H1 (cell line): ENCODE results near the gene FHIT. TPM values are rescaled to one million over a fixed set of nuclear protein-coding genes. Genes with fewer than 3 reads are reported as not detected.

Experiments
- CTCF ChIA-PET: fragments of 300-600 bp; sonication (Branson Sonifier 250); formaldehyde crosslinking; loops from one replicate; lab custom pipeline; 2021; ENCODE audit not compliant: partially characterized antibody; lab: Charles Lee
- POLR2A ChIA-PET: fragments of 300-600 bp; sonication (Branson Sonifier 250); formaldehyde crosslinking; loops from one replicate; lab custom pipeline; 2021; ENCODE audit warnings: inconsistent platforms; ENCODE audit not compliant: partially characterized antibody; lab: Charles Lee
- DNase-seq, 2 experiments: peaks; one replicate each; pipeline versions ENCODE4 v3.0.0 to v3.0.0-alpha.2; 2010 to 2022; ENCODE audit warnings: low spot score in 2 of 2, low read depth in 1 of 2, mixed read lengths in 1 of 2
- FAIRE-seq: peaks from 2 replicates; lab custom pipeline; 2011; peaks lifted over from hg19 to GRCh38; lab: Jason Lieb, UNC
- H2AFZ ChIP-seq: 2 replicates; pipeline ENCODE4 v1.8.1; 2012; ENCODE audit warnings: low read length, inconsistent platforms
- H2AK5ac ChIP-seq: 2 replicates; pipeline ENCODE4 v1.6.1; 2013; ENCODE audit warnings: low read depth, low read length
- H2BK120ac ChIP-seq: replicated peaks from 2 replicates; pipeline ENCODE3; 2013; ENCODE audit warnings: low read depth, low read length, inconsistent platforms
- H2BK12ac ChIP-seq: 2 replicates; pipeline ENCODE4 v1.6.1; 2013; ENCODE audit warnings: low read depth, low read length
- H2BK15ac ChIP-seq: 2 replicates; pipeline ENCODE4 v1.6.1; 2013; ENCODE audit warnings: low read length
- H2BK20ac ChIP-seq: 2 replicates; pipeline ENCODE4 v1.6.1; 2013; ENCODE audit warnings: low read length
- H2BK5ac ChIP-seq: 2 replicates; pipeline ENCODE4 v1.6.1; 2013; ENCODE audit warnings: low read depth, low read length
- H3K14ac ChIP-seq: 2 replicates; pipeline ENCODE4 v1.6.1; 2013; ENCODE audit warnings: inconsistent platforms; ENCODE audit not compliant: insufficient read length
- H3K18ac ChIP-seq: 2 replicates; pipeline ENCODE4 v1.6.1; 2013; ENCODE audit warnings: low read length; ENCODE audit errors: extremely low read depth
- H3K23ac ChIP-seq: 2 replicates; pipeline ENCODE4 v1.6.1; 2013; ENCODE audit warnings: inconsistent platforms; ENCODE audit not compliant: insufficient read length
- H3K23me2 ChIP-seq: 2 replicates; pipeline ENCODE4 v1.6.1; 2013; ENCODE audit warnings: low read depth, low read length
- H3K27ac ChIP-seq: 2 replicates; pipeline ENCODE4 v1.6.1; 2011; ENCODE audit warnings: low read depth, low read length, inconsistent platforms
- H3K27me3 ChIP-seq, 4 experiments: replicated peaks in 1 of 4; 1 replicate in 1 of 4; 2 replicates in 3 of 4; pipeline versions ENCODE4 v1.6.1 to v1.8.1; 2011 to 2013; ENCODE audit warnings: low read length in 3 of 4, mild to moderate bottlenecking in 3 of 4, inconsistent platforms in 2 of 4, mixed read lengths in 2 of 4, moderate library complexity in 1 of 4; ENCODE audit not compliant: control insufficient read depth in 3 of 4, insufficient read depth in 3 of 4; ENCODE audit errors: extremely low read depth in 1 of 4
- H3K36me3 ChIP-seq, 4 experiments: 2 replicates each; pipeline versions ENCODE4 v1.6.1 to v1.8.1; 2011 to 2013; ENCODE audit warnings: mild to moderate bottlenecking in 4 of 4, low read length in 3 of 4, moderate library complexity in 2 of 4, control low read depth in 1 of 4, inconsistent platforms in 1 of 4; ENCODE audit not compliant: insufficient read depth in 4 of 4, control insufficient read depth in 2 of 4
- H3K4ac ChIP-seq: replicated peaks from 2 replicates; pipeline ENCODE3; 2013; ENCODE audit warnings: low read length, low read depth, mixed read lengths, inconsistent platforms; ENCODE audit not compliant: insufficient read length
- H3K4me1 ChIP-seq, 4 experiments: replicated peaks in 1 of 4; 1 replicate in 1 of 4; 2 replicates in 3 of 4; pipeline versions ENCODE4 v1.6.1 to v1.8.1; 2011 to 2013; ENCODE audit warnings: low read length in 3 of 4, inconsistent platforms in 2 of 4, mixed read lengths in 1 of 4; ENCODE audit not compliant: insufficient read depth in 4 of 4, control insufficient read depth in 3 of 4
- H3K4me2 ChIP-seq, 2 experiments: 2 replicates each; pipeline versions ENCODE4 v1.6.1 to v1.8.1; 2011 to 2013; ENCODE audit warnings: low read depth in 2 of 2, low read length in 2 of 2, control low read depth in 1 of 2, inconsistent platforms in 1 of 2, mild to moderate bottlenecking in 1 of 2; ENCODE audit not compliant: insufficient read depth in 1 of 2
- H3K4me3 ChIP-seq, 4 experiments: fragments of 200-600, 300-600 bp in 1 of 4; sonication (generic), shearing (Covaris generic), sonication (Bioruptor Twin) in 1 of 4; 2 replicates each; pipeline versions ENCODE4 v1.5.1 to v1.8.1; 2011 to 2016; ENCODE audit warnings: low read length in 4 of 4, low read depth in 3 of 4, control low read depth in 2 of 4, inconsistent platforms in 2 of 4, mild to moderate bottlenecking in 2 of 4, mixed read lengths in 1 of 4, moderate library complexity in 1 of 4; ENCODE audit not compliant: insufficient read depth in 2 of 4; ENCODE audit errors: extremely low read depth in 1 of 4
- H3K56ac ChIP-seq: replicated peaks from 2 replicates; pipeline ENCODE3; 2013; ENCODE audit warnings: low read depth, mild to moderate bottlenecking, mixed read lengths, low read length, inconsistent platforms; ENCODE audit not compliant: insufficient read length
- H3K79me1 ChIP-seq: 2 replicates; pipeline ENCODE4 v1.6.1; 2013; ENCODE audit warnings: low read depth, low read length, control low read depth
- H3K79me2 ChIP-seq, 2 experiments: 2 replicates each; pipeline versions ENCODE4 v1.6.1 to v1.8.1; 2012 to 2013; ENCODE audit warnings: low read length in 2 of 2, mild to moderate bottlenecking in 2 of 2, inconsistent platforms in 1 of 2; ENCODE audit not compliant: insufficient read depth in 2 of 2, control insufficient read depth in 1 of 2
- H3K9ac ChIP-seq, 4 experiments: replicated peaks in 1 of 4; 1 replicate in 1 of 4; 2 replicates in 3 of 4; pipeline versions ENCODE4 v1.6.1 to v1.8.1; 2011 to 2013; ENCODE audit warnings: low read depth in 3 of 4, low read length in 3 of 4, control low read depth in 2 of 4, mild to moderate bottlenecking in 2 of 4, moderate library complexity in 2 of 4, inconsistent platforms in 1 of 4; ENCODE audit errors: extremely low read depth in 1 of 4
- H3K9me3 ChIP-seq, 2 experiments: 2 replicates each; pipeline versions ENCODE4 v1.6.1 to v1.8.1; 2012 to 2013; ENCODE audit warnings: mild to moderate bottlenecking in 2 of 2, moderate library complexity in 2 of 2, control low read depth in 1 of 2, inconsistent platforms in 1 of 2, low read depth in 1 of 2, low read length in 1 of 2, mixed read lengths in 1 of 2; ENCODE audit not compliant: insufficient read depth in 2 of 2
- H4K20me1 ChIP-seq, 2 experiments: replicated peaks in 1 of 2; 2 replicates each; pipeline versions ENCODE3 to v1.8.1; 2011 to 2013; ENCODE audit warnings: inconsistent platforms in 2 of 2, low read length in 2 of 2, mild to moderate bottlenecking in 1 of 2; ENCODE audit not compliant: insufficient read depth in 2 of 2, control insufficient read depth in 1 of 2
- H4K5ac ChIP-seq: 2 replicates; pipeline ENCODE4 v1.6.1; 2013; ENCODE audit warnings: low read length, low read depth, mixed read lengths, inconsistent platforms; ENCODE audit not compliant: insufficient read length
- H4K8ac ChIP-seq: 2 replicates; pipeline ENCODE4 v1.8.0; 2013; ENCODE audit warnings: mild to moderate bottlenecking, moderate library complexity, low read length, inconsistent platforms; ENCODE audit not compliant: insufficient read depth; ENCODE audit errors: extremely low read depth
- H4K91ac ChIP-seq: replicated peaks from 2 replicates; pipeline ENCODE3; 2013; ENCODE audit warnings: low read length, mixed read lengths, inconsistent platforms; ENCODE audit not compliant: insufficient read length
- ATF3 ChIP-seq: IDR thresholded peaks from 2 replicates; pipeline ENCODE4 v1.6.1; 2011; ENCODE audit warnings: low read depth, mild to moderate bottlenecking, low read length; ENCODE audit not compliant: insufficient read depth
- BACH1 ChIP-seq: IDR thresholded peaks from 2 replicates; pipeline ENCODE4 v1.6.1; 2012; ENCODE audit warnings: low read length, improper control_type of control experiment
- GABPA ChIP-seq: IDR thresholded peaks from 2 replicates; pipeline ENCODE4 v1.6.1; 2011; ENCODE audit warnings: mild to moderate bottlenecking, low read length, moderate library complexity, borderline replicate concordance; ENCODE audit not compliant: insufficient read depth
- HDAC6 ChIP-seq: IDR thresholded peaks from one replicate; pipeline ENCODE4 v1.7.1; 2012; ENCODE audit warnings: low read depth, mild to moderate bottlenecking, inconsistent platforms, low read length, moderate library complexity
- JUN ChIP-seq: IDR thresholded peaks from 2 replicates; pipeline ENCODE4 v1.6.1; 2011; ENCODE audit warnings: low read depth, mild to moderate bottlenecking, improper control_type of control experiment, low read length
- JUND ChIP-seq: IDR thresholded peaks from 2 replicates; pipeline ENCODE4 v1.6.1; 2011; ENCODE audit warnings: mild to moderate bottlenecking, improper control_type of control experiment, low read length
- KDM1A ChIP-seq: fragments of 200-600, 300-600 bp; sonication (generic); IDR thresholded peaks from 2 replicates; pipeline ENCODE4 v1.7.1; 2016; ENCODE audit warnings: mild to moderate bottlenecking, low read length, borderline replicate concordance
- MAX ChIP-seq: IDR thresholded peaks from 2 replicates; pipeline ENCODE4 v1.6.1; 2012; ENCODE audit warnings: inconsistent platforms
- POLR2AphosphoS5 ChIP-seq: IDR thresholded peaks from 2 replicates; pipeline ENCODE4 v1.6.1; 2011; ENCODE audit warnings: low read depth, low read length
- SRF ChIP-seq: IDR thresholded peaks from 2 replicates; pipeline ENCODE4 v1.6.1; 2011; ENCODE audit warnings: mild to moderate bottlenecking, low read depth, low read length, moderate library complexity
- TAF1 ChIP-seq: IDR thresholded peaks from 2 replicates; pipeline ENCODE4 v1.6.1; 2011; ENCODE audit warnings: mild to moderate bottlenecking, low read depth, low read length
- TBP ChIP-seq: IDR thresholded peaks from 2 replicates; pipeline ENCODE4 v1.6.1; 2011; ENCODE audit warnings: low read depth, low read length, improper control_type of control experiment
- YY1 ChIP-seq: IDR thresholded peaks from 2 replicates; pipeline ENCODE4 v1.6.1; 2011; ENCODE audit warnings: low read depth, mild to moderate bottlenecking, low read length
- WGBS, 2 experiments: shearing (Covaris generic) in 1 of 2; methylation state at CpG; one replicate each; pipeline versions ENCODE4 v1.1.6 to v1.1.7; 2013 to 2015; ENCODE audit warnings: low lambda C conversion rate in 2 of 2, mixed read lengths in 2 of 2, inconsistent platforms in 1 of 2, low coverage in 1 of 2, missing lambda C conversion rate in 1 of 2; ENCODE audit not compliant: insufficient replicate concordance in 2 of 2, insufficient coverage in 1 of 2, insufficient read length in 1 of 2; ENCODE audit errors: extremely low coverage in 1 of 2, missing lambda C conversion rate in 1 of 2; 5-methylcytosine and 5-hydroxymethylcytosine counted together
- polyA plus RNA-seq, 7 experiments: library from polyadenylated mRNA; depleted of rRNA in 3 of 7; stranded (reverse) in 5 of 7; unstranded in 2 of 7; fragments of >200 nt in 5 of 7; fragments of 200-250 nt in 2 of 7; gene quantifications; 1 replicate in 5 of 7; 2 replicates in 1 of 7; 4 replicates in 1 of 7; pipeline versions ENCODE4 v1.2.1 to v1.2.3, GENCODE V29; 2011 to 2013; ENCODE audit warnings: missing spikeins in 2 of 7, mixed read lengths in 2 of 7
- total RNA-seq: library from RNA; stranded (reverse); fragmentation: NEBNext Ultra II Directional; extraction: Animal tissue kit (Norgen Biotek cat#: 25700); gene quantifications from 2 replicates; pipeline ENCODE4 v1.2.1, GENCODE V29; 2021

Gene FHIT
- total and polyA plus RNA-seq, 2 of the 8 experiments (the other 6 are each of a cell fraction or from before 2014, with no cell fraction given), result 1.2 to 3.2 TPM

GRCh38 chr3:60313231-60313798 is 937.9 kb downstream of the FHIT start:
- Histone ChIP-seq H3K9me3 (no peaks in the 10 kb centered on the region), H4K8ac (no peak overlapping the region), H2AK5ac (no peak overlapping the region), H4K5ac (no peak overlapping the region), H3K14ac (no peak overlapping the region), H4K20me1 (no peaks in the 10 kb centered on the region), H3K27ac (no peak overlapping the region)
- no peak for FAIRE-seq
- 85% methylated on average over 4 of the region's 4 CpGs; no CpG with 5 or more reads in 1 of the 2 experiments for WGBS, 2 experiments
- TF ChIP-seq HDAC6 (no peak), TBP (no peak), SRF (no peak), ATF3 (no peak), POLR2AphosphoS5 (no peak), KDM1A (no peak), GABPA (no peak), JUND (no peak), YY1 (no peak), JUN (no peak), BACH1 (no peak), TAF1 (no peak), MAX (no peak)
- TF ChIP-seq, all 59 proteins: peak for 0
- no peak overlapping the region for H4K91ac ChIP-seq
- no peak overlapping the region for H2BK15ac ChIP-seq
- ChIA-PET POLR2A (no interaction called here), CTCF (no interaction called here)
- H3K27me3 ChIP-seq, result no peaks in the 10 kb centered on the region
- H3K79me1 ChIP-seq, result no peaks in the 10 kb centered on the region
- no peak for DNase-seq
- no peak overlapping the region for H3K18ac ChIP-seq
- H2BK12ac ChIP-seq, result no peak overlapping the region
- H3K4ac ChIP-seq, result no peak overlapping the region
- no peak overlapping the region for H3K4me2 ChIP-seq
- no peaks in the 10 kb centered on the region for H3K79me2 ChIP-seq
- no peak overlapping the region for H2BK120ac ChIP-seq
- no peak overlapping the region for H2BK20ac ChIP-seq
- no peak overlapping the region for H2BK5ac ChIP-seq
- H3K36me3 ChIP-seq, result no peaks in the 10 kb centered on the region
- H3K4me1 ChIP-seq, result peaks cover 0 to 8% (median 2%) of the 10 kb centered on the region in 4 experiments; a peak in 3 of 7 replicates
- no peak overlapping the region for H3K4me3 ChIP-seq
- H3K23ac ChIP-seq, result no peak overlapping the region
- no peak overlapping the region for H3K56ac ChIP-seq
- no peak overlapping the region for H3K9ac ChIP-seq
- no peak overlapping the region for H2AFZ ChIP-seq
- no peaks in the 10 kb centered on the region for H3K23me2 ChIP-seq
